ENCODE data around the gene VPS8. TPM values are rescaled to one million over a fixed set of nuclear protein-coding genes. Genes with fewer than 3 reads are reported as not detected.

Gene VPS8
- total RNA-seq, 1 experiment from 2014 or later, result 72.3 TPM

DNA sequence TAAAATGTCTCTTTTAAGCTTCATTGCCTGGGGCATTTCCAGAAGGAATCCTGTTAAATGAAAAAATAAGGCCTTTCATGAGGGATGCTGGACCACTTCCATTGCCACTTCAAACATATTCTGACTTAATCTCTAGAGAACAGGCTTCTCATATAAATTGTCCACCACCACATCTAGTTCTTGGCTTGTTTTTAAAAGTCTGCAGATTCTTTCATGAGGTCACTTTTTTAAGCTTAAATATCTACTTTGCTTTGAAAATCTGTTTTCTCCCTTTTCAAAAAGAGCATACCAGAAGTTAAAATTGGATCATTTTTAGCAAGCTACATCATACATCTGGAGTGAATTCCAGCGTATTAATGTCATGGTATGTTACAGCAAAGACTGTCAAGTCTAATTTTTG, 209.3 kb downstream of the VPS8 start:
- ChIA-PET POLR2A (interaction anchor here (0.5 kb wide), 1 partner anchor 1570 kb away, joined by 9 read pairs; no protein-coding TSS in a partner anchor), CTCF (no interaction called here)
- Histone ChIP-seq H3K4me1 (ENCODE audit: control insufficient read depth, insufficient read depth, low read length) (no peaks in the 10 kb centered on the region), H3K4me3 (ENCODE audit: low read depth in 2 of 2, low read length in 2 of 2) (no peak overlapping the region), H3K27me3 (ENCODE audit: control insufficient read depth, insufficient read depth, low read length) (no peaks in the 10 kb centered on the region), H3K27ac (ENCODE audit: low read length) (no peak overlapping the region), H3K9me3 (ENCODE audit: control insufficient read depth, insufficient read depth, low read depth, low read length) (0 out of 2 replicates have a peak, but pooled peaks cover 5% of the 10 kb centered on the region), H3K36me3 (ENCODE audit: control insufficient read depth, insufficient read depth, low read length) (no peaks in the 10 kb centered on the region)
- in situ Hi-C loops (cut with HindIII; ENCODE audit: low pct_unique_long_range_greater_than_20kb, low sequenced_read_pairs), result no loop called here
- intact Hi-C loops (cut with micrococcal nuclease; ENCODE audit: unreplicated experiment), result no loop called here
- no TSS peak for BruUV-seq (replicated peaks)
- no peak for ATAC-seq
- TF ChIP-seq CTCF (IDR thresholded peaks at IDR 0.05) (no peak), SIN3A (IDR thresholded peaks at IDR 0.05; ENCODE audit: borderline replicate concordance, insufficient read depth, low read depth, low read length) (no peak), POLR2AphosphoS5 (IDR thresholded peaks at IDR 0.05; ENCODE audit: low read depth, low read length) (no peak), REST (IDR thresholded peaks at IDR 0.05; ENCODE audit: insufficient read depth in 1 of 2, low read depth in 2 of 2, low read length in 1 of 2) (no peak), TCF7L2 (IDR thresholded peaks at IDR 0.05; ENCODE audit: low read depth, low read length) (no peak)
- DNase-seq (ENCODE audit: low read depth, low spot score), result no peak

DNA sequence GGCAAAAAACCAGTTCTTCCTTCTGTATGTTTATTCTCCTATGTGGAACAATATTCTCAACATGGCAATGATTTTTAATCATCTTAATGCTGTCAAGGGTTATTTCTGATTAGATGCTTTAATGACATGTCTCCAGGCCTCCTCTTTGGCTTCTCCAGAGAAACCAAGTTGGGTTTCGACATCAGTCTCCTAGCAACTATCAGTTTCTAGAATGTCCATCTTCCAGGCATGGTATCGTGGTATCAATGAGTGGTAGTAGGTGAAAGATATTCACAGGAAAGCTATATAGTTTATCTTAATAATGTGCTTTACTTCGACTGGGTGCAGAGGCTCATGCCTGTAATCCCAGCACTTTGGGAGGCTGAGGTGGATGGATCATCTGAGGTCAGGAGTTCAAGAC, 212.4 kb downstream of the VPS8 start:
- no peaks in the 10 kb centered on the region for H3K9me3 ChIP-seq (ENCODE audit: control insufficient read depth, insufficient read depth, low read depth, low read length)
- no peak for TF ChIP-seq CTCF (IDR thresholded peaks at IDR 0.05)
- no peak for TF ChIP-seq SIN3A (IDR thresholded peaks at IDR 0.05; ENCODE audit: borderline replicate concordance, insufficient read depth, low read depth, low read length)
- TF ChIP-seq POLR2AphosphoS5 (IDR thresholded peaks at IDR 0.05; ENCODE audit: low read depth, low read length), result no peak
- no peak for TF ChIP-seq REST (IDR thresholded peaks at IDR 0.05; ENCODE audit: insufficient read depth in 1 of 2, low read depth in 2 of 2, low read length in 1 of 2)
- TF ChIP-seq TCF7L2 (IDR thresholded peaks at IDR 0.05; ENCODE audit: low read depth, low read length), result no peak
- no peak for ATAC-seq
- no peaks in the 10 kb centered on the region for H3K36me3 ChIP-seq (ENCODE audit: control insufficient read depth, insufficient read depth, low read length)
- H3K4me1 ChIP-seq (ENCODE audit: control insufficient read depth, insufficient read depth, low read length), result no peaks in the 10 kb centered on the region
- no peak overlapping the region for H3K27ac ChIP-seq (ENCODE audit: low read length)
- no peaks in the 10 kb centered on the region for H3K27me3 ChIP-seq (ENCODE audit: control insufficient read depth, insufficient read depth, low read length)
- BruUV-seq (replicated peaks), result no TSS peak
- ChIA-PET CTCF (no interaction called here), POLR2A (no interaction called here)
- H3K4me3 ChIP-seq (ENCODE audit: low read depth in 2 of 2, low read length in 2 of 2), result no peak overlapping the region
- in situ Hi-C loops (cut with HindIII; ENCODE audit: low pct_unique_long_range_greater_than_20kb, low sequenced_read_pairs) (no loop called here), intact Hi-C loops (cut with micrococcal nuclease; ENCODE audit: unreplicated experiment) (no loop called here)
- DNase-seq (ENCODE audit: low read depth, low spot score), result no peak

Data from Panc1 (cell line).